GM12801 (cell line): Measurements from ENCODE around the gene MOGAT2.

Source experiments
- CTCF ChIP-seq: IDR thresholded peaks from one replicate; pipeline ENCODE4 v1.5.1; 2011; ENCODE audit warnings: control low read depth; ENCODE audit not compliant: insufficient read length; ENCODE audit errors: extremely low read depth

MOGAT2 gene

GRCh38 chr11:75717608-75718418 is at the start of gene MOGAT2:
MOGAT2 (plus strand) TSS chr11:75717838; CDS start chr11:75717889, 51 bp downstream.
- TF ChIP-seq CTCF = no peak

- TF ChIP-seq CTCF = no peak
Measured at GRCh38 chr11:75668451-75669297, 49.0 kb upstream of the MOGAT2 start, which contains the start of gene MAP6. MAP6 (minus strand) TSS chr11:75669038; CDS start chr11:75668369, 669 bp downstream.

GRCh38 chr11:75673977-75674582 is 43.6 kb upstream of the MOGAT2 start:
- no peak for TF ChIP-seq CTCF

- no peak for TF ChIP-seq CTCF
Measured at GRCh38 chr11:75677275-75677674, 40.4 kb upstream of the MOGAT2 start.

- TF ChIP-seq CTCF = no peak
Measured at GRCh38 chr11:75677909-75678308, 39.7 kb upstream of the MOGAT2 start.

GRCh38 chr11:75678620-75679259 is 38.9 kb upstream of the MOGAT2 start:
- no peak for TF ChIP-seq CTCF

- no peak for TF ChIP-seq CTCF
Measured at GRCh38 chr11:75679566-75679965, 38.1 kb upstream of the MOGAT2 start.
